Uterus (tissue), 2 donors: ENCODE measurements around the gene RAPGEF5.

Experiments used
- CTCF ChIP-seq, 4 experiments: fragments of 200-600 bp in 2 of 4; fragments of 450-650 bp in 2 of 4; sonication (generic) in 2 of 4; IDR thresholded peaks; one replicate each; pipeline ENCODE4 v1.5.1; 2016 to 2019; ENCODE audit warnings: antibody characterized with exemption in 4 of 4, mild to moderate bottlenecking in 2 of 4, moderate library complexity in 1 of 4
- POLR2A ChIP-seq, 2 donors: fragments of 450-650 bp; IDR thresholded peaks; one replicate each; pipeline ENCODE4 v1.6.1; 2016; ENCODE audit warnings: antibody characterized with exemption in 2 of 2, mild to moderate bottlenecking in 1 of 2, moderate library complexity in 1 of 2

- no peak for TF ChIP-seq CTCF (IDR thresholded peaks at IDR 0.05)
- no peak for TF ChIP-seq POLR2A (IDR thresholded peaks at IDR 0.05)
Observed at GRCh38 chr7:22267930-22268615, 88.9 kb downstream of the RAPGEF5 start.
